T-helper 1 cell (primary cell): Measurements from ENCODE around the gene LPP.

Source experiments
- DNase-seq, 5 donors: peaks; one replicate each; pipeline ENCODE4 v3.0.0-alpha.2; 2012 to 2020

The LPP gene

GRCh38 chr3:188861842-188862744 is 708.1 kb downstream of the LPP start:
- DNase-seq: no peak

- DNase-seq: no peak
These were observed 710.0 kb downstream of the LPP start for GRCh38 chr3:188863999-188864406.

DNA sequence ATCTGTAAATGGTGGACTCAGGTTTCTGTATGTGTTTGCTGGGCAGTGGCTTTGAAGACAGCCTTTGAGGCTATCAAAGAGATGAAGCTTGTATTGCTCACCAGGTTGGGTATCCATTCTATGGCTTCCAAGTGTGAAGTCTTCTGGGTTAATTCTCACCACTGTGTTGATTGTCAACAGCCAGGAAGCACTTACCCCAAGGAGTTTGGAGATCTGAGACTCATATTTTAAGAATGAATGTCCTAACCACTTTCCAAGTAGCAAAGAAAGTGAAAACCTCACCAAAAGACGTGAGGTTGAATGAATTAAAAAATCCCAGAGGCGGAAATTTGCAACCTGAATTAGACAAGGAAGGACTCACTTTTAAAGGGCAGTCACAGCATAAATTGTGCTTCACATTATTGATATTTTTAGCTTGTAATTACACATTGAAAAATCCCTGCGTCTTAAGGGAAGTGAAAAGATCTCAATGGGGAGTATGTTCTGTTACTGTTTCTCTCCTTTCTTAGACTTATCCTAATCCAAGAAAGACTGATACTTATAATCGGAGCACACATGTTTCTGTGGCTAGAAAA is 713.8 kb downstream of the LPP start:
- no peak for DNase-seq

GRCh38 chr3:188868803-188869202 is 714.8 kb downstream of the LPP start:
- no peak for DNase-seq

- DNase-seq: no peak
These were observed 715.7 kb downstream of the LPP start for GRCh38 chr3:188869628-188870027.

GRCh38 chr3:188870431-188870830 is 716.5 kb downstream of the LPP start:
- DNase-seq: no peak

DNA sequence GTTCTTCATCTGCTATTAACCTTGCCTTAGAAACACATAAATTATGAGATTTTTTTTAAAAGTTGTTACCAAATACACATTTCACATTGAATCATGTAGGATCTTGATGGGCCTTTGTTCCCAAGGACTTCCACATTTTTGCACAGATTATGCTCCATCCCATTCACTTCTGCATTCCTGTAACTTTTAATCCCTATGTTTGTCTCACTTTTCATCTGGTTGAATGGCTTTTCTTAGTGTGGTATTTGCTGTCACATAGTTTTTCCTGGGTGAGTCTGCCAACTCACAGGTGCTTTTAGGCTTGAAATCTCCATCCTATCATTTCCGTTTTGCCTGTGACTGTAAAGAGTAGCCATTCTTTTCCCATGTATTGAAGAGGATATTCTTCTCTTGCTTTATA is 720.6 kb downstream of the LPP start:
- DNase-seq: no peak

DNA sequence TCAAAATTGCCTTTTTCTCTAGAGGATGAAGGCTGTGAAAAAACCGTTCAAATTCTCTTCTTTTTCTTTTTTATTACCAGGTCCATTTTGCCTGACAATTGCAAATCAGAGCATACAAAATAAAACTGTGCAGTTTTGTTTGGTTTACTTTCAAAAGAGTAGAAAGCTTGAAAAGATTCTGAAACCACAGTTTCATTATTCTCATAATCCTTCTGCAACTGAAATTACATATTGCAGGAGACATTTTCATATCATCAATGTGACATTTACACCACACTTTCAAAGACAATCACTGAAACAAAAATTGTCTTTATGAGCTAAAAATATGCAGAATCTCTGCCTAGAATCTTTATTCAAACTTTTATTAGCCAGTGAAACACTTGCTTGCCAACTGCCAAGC is 721.5 kb downstream of the LPP start:
- no peak for DNase-seq

DNA sequence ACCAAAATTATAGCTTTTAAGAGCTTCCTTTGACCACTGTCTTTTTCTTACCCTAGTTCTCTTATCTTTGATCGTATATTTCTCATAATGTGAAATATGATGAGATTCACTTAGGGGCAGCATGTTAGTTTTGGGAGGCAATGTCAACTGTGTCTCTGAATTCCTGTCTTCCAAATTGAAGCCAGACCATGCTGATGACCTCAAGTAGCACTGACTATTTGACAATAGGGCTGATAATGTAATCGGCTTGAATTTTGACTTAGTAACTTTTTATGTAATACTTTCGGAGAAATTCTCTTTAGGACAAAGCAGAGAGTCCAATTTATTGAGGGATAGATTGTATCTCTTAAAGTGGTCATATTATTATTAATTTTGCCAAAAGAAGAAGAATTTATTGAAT is 722.4 kb downstream of the LPP start:
- no peak for DNase-seq

GRCh38 chr3:188877381-188877780 is 723.4 kb downstream of the LPP start:
- no peak for DNase-seq

- DNase-seq: no peak
These were observed 724.1 kb downstream of the LPP start for GRCh38 chr3:188878076-188878475.

DNA sequence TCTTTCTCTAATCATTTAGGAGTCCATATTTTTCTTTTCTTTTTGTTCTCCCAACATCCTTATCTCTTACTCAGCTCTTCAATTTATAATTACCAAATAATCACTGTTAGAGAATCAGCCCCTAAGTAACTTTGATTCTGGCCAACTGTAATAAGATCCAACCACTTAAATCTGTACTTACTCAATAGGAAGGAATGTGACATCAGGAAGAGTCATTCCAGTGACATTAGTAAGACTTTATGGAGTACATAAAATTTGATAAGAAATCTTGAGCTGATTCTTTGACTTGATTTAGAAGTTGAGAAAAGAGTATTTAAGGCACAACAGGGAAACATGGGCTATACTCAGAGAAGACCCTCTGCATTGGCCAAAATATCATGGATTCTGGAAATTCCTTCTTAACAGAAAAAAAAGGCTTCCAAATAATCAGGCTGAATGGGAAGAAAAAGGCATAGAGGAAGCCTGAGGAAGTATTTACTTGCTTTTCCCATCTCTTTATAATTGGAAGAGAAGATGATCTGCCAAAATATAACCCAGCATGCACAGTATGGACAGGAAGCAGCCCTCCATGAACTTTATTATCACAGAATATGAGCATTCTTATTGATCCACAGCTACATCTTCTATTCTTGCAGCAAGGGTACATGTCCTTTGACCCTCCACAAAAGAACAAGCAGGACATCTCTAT is 728.1 kb downstream of the LPP start:
- no peak for DNase-seq

GRCh38 chr3:188884299-188885043 is 730.5 kb downstream of the LPP start:
- no peak for DNase-seq

DNA sequence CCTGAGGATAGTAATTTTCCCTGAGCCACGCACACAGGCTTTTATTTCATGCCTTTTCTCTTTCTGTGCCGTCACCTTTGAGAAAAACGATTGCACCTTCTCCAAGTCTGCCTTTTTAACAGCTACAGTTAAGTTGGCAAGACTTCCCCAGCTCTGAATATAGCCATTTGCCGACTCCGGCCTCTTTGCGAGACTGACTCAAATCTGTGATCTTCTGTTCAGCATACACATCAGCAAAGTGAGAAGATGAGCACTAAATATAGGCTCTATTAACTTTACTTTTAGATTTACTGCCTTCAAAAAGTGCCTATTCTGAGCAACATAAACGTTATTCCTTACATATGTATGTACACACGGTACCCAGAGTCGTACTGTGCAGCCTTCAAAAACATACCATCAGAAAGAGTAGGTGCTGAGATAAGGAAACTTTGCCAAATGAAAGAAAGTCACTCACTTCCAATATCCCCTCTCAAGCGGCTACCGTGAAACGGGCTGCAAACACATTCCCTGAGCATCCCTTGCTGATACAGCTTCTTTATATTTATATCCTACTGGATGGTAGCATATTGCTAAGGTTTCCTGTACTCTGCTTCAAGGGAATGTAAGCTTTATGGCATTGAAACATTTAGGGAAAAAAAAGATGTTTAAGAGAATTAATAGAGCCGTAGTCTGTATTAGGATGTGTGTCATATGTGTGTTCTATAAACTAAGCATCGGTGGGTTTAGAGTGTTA is 734.5 kb downstream of the LPP start:
- no peak for DNase-seq

- no peak for DNase-seq
These were observed 735.1 kb downstream of the LPP start for GRCh38 chr3:188889054-188889491.

GRCh38 chr3:188890572-188891270 is 736.8 kb downstream of the LPP start:
- no peak for DNase-seq

DNA sequence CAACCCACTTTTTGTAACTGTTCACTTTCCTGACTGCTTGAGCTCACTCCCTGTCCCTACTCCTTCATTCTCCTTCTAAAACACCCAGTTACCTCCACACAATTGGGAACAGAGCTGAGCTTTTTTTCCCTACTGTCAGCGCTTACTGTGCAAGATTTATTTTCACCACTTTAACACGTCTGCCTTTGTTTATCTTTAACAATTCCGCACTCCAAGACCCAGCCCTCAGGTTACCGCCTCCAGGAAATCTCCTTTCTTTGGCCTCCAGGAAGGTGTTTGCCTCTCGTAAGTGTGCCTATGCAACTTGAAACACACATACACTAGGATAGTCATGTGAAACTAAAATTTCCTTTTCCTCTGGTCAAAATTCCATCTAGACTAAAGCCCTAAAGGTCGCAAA is 745.9 kb downstream of the LPP start:
- no peak for DNase-seq

GRCh38 chr3:188900421-188900951 is 746.5 kb downstream of the LPP start:
- DNase-seq: no peak

DNA sequence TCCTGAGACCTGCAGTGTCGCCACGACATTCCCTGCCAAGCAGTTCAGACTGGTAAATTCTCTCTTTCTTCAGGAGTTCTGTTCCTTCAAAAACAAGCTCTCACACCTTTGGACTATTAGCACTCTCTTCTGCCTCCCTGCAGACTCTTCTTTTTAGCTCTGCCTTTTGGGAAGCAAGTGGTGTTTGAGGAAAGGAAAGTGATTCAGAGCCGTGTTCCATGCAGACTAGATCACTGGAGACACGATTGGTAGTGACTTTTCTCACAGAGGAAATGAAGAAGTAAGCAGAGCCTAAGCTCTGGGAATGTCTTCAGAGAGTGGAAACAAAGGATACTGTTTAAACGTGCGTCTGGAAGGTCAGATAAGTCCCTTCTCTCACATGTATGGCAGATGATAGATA is 747.2 kb downstream of the LPP start:
- no peak for DNase-seq

GRCh38 chr3:188901671-188902287 is 747.8 kb downstream of the LPP start:
- DNase-seq: no peak

- no peak for DNase-seq
These were observed 750.7 kb downstream of the LPP start for GRCh38 chr3:188904670-188905069.
